ENCODE results near the gene RALGAPA2.

GRCh38 chr20:20585146-20585545 is 127.3 kb downstream of the RALGAPA2 start:
- TF ChIP-seq CTCF (conservative IDR thresholded peaks at IDR 0.05; ENCODE audit: low read length) (no peak), EZH2phosphoT487 (IDR thresholded peaks at IDR 0.05; ENCODE audit: borderline replicate concordance) (no peak)
